Adrenal gland (tissue), 5 donors: ENCODE measurements around the gene ATF6B.

Experiments used
- CTCF ChIP-seq, 6 experiments: fragments of 450-650 bp in 4 of 6; fragments of 200-600 bp in 2 of 6; sonication (generic) in 1 of 6; IDR thresholded peaks; 1 replicate in 5 of 6; 2 replicates in 1 of 6; pipeline versions ENCODE4 v1.5.1 to v1.8.0; 2016 to 2021; ENCODE audit warnings: antibody characterized with exemption in 6 of 6, mild to moderate bottlenecking in 2 of 6, moderate library complexity in 1 of 6
- POLR2A ChIP-seq, 2 donors: fragments of 450-650 bp; IDR thresholded peaks; one replicate each; pipeline ENCODE4 v1.6.1; 2017; ENCODE audit warnings: antibody characterized with exemption in 2 of 2, mild to moderate bottlenecking in 2 of 2, moderate library complexity in 1 of 2
- donor health status: DM: no; HTN: no; CAD: no.

DNA sequence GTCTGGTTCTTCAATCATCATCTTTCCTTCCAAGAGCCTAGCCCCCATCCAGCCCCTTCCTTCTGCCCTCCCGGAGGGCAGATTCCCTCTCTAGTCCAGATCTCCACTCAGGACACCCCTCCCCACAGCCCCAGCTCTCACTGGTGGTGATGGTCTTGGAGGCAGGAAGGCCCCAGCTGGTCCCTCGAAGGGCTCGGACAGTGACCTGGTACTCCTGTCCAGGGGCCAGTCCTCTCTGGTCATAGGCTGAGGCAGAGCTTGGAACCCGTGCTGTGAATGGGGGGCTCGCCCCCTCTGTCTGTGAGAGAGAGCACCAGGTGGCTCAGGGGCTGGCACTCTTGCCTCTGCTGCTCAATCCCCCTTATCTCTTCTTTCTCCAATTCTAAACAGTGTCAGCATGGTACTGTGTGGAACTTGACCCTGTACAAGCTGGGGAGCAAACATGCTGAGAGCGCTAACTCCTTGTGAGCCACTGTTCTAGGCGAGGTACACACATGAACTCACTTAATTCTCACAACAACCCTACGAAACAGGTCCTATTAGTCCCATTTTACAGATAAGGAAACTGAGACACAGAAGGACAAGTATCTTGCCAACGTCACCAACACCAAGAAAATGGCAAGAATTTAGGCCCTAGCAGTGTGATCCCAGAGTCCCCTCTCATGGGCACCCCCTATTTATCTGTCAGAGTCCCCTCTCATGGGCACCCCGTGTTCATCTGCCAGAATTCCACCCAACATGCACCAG lies 38.8 kb downstream of the ATF6B start:
- no peak for TF ChIP-seq CTCF (IDR thresholded peaks at IDR 0.05)
- TF ChIP-seq POLR2A (IDR thresholded peaks at IDR 0.05) = no peak
